NCI-H1694 treated with DMSO at 0.1 percent for 48 hours (cell line): ENCODE measurements around the gene METTL15.
"Not testable (repeated sequence)": the region's sequence is repeated elsewhere in the genome, so short reads cannot be mapped to it uniquely, and the experiment has no call there.

Experiments
- DNase-seq: peaks from one replicate; lab custom pipeline; 2025; lab: John Stamatoyannopoulos, UW

The METTL15 gene, protein sequence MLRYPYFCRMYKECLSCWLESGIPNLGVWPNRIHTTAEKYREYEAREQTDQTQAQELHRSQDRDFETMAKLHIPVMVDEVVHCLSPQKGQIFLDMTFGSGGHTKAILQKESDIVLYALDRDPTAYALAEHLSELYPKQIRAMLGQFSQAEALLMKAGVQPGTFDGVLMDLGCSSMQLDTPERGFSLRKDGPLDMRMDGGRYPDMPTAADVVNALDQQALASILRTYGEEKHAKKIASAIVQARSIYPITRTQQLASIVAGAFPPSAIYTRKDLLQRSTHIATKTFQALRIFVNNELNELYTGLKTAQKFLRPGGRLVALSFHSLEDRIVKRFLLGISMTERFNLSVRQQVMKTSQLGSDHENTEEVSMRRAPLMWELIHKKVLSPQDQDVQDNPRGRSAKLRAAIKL

DNA sequence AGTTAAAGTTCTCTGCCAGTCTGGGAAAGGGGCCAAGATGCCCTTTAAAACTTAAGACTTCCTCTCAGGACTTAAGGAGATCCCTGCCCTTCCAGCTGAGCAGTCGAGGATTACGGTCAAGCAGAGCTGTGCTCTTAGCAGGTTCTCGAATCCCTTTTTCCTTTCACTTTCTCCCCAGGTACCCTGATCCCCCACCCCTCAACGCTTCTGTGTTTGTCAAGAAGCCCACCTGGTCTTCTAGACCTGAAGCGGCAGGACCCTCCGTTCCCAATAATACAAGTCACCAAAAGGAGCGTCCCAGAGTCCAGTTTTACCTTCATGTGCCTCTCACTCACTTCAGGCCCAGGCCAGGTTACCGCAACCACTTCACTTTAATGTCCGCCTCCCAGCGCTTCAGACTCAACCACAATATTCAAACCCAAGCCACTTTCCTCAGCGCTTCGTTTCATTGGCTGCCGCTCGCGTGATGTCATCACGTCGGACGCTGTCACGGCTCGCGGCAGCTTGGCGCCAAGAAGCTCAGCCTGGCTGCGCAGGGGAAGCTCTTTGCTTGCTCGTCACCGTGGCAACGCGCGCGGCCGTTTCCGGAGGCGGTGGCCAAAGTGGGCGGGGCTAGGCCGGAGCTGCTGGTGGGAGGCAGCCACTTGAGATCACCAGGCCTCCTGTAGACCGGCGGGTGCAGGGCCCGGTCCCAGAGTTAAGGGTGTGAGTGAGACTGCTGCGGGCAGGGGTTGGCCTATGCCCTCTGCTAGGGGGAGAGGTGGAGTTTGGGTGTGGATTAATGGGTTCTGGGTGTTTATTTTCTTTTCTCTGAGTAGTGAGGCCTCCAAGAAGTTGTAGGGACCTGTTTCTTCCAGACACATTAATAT lies at the start of gene METTL15, which contains the start of gene KIF18A:
Gene METTL15 (plus strand): TSS at position 639 of the 869 bp plus-strand sequence. CDS start 4,947 bp downstream, outside the sequence.
Gene KIF18A (minus strand): TSS at position 407 of the 869 bp plus-strand sequence. CDS start 10,209 bp downstream, outside the sequence.
- peak; percentile 62 for DNase-seq

DNA sequence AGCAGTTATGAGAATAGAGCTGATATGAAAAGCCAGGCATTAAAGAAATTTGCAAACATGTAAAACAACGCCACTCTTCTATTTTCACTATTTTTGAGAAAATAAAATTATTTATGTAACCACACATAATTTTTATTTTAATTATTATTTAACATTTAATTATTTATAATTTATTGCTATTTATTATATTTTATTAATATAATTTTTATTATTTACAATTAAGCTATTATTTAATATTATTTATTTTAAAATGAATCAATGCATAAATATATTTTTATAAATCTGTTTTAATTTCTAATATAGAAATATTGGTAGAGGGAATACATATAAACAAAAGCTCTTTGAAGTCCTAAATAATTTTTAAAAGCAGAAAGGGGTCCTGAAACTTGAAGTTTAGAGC lies 36.9 kb upstream of the METTL15 start:
- no peak for DNase-seq

DNA sequence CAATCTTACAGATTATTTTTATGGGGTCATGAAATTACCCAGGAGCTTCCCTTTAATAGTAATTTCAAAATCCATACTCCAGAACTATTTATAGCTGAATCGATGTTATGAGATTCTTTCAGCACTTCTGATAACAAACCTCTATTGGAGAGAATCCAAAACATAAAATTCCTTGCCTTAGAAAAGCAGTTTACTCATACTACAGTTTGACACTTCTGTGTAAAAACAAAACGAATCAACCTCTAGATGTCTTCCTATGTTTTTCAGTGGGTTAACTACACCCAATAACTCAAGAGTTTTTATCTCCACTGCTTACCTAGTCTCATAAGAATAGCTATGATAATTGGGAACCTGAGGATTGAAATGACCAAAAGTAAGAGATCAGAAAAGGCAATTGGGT lies 35.9 kb upstream of the METTL15 start:
- DNase-seq: no peak

DNA sequence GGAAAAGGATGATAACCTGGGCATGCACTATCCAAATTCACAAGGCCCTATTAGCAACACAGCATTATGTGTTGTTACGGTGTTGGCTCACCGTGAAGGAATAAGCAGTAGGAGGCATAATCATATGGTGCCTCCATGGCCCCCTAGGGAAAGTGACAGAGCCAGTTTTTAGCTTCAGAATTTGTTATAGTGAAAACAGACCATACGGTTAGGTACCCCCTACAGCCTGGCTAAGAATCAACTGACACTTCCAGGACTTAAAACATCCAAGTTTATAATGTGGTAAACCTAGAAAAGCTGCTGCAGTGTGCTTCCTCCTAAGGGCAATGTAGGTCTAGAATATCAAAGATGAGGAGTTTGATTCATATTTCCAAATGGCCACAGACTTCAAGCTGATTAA lies 30.7 kb upstream of the METTL15 start:
- DNase-seq: no peak

DNA sequence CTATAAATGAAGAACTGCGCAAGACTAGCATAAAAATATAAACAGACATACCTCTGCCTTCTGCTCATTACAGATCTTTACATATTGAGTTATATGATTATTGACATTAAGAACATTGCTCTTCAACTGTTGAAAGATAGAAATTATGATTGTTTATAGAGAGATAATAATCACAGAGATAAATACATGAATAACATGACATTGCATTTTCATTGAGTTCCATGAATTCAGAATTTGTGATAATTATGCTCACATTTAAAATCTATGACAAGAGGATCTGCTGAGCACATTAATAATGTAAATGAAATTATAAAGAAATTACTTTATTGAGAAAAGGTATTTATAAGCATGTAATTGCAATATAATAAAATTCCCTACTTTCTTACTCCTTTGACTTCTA lies 25.1 kb upstream of the METTL15 start:
- DNase-seq: no peak

DNA sequence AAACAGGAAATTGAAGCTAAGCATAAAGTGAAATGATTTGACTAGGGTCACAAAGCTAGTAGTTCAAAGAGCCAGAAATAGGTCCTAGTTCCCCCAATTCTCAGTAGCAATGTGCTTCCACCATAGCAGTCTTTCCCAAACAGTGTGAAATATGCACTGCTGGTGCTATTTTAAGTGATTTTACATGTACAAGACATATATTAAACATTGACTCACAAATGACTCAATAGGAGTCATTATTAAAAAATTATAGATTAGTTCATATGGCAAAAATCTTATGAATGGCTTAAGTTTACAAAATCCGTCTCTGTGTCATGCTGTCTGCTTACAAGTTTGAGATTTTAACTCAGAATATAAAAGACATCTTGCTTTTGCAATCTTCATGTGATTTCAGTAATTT lies 21.6 kb upstream of the METTL15 start:
- DNase-seq: no peak

DNA sequence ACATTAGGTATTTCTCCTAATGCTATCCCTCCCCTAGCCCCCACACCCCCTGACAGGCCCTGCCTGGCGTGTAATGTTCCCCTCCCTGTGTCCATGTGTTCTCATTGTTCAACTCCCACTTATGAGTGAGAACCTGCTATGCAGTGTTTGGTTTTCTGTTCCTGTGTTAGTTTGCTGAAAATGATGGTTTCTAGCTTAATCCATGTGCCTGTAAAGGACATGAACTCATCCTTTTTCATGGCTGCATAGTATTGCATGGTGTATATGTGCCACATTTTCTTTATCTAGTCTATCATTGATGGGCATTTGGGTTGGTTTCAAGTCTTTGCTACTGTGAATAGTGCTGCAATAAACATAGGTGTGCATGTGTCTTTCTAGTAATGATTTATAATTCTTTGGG lies 21.0 kb upstream of the METTL15 start:
- not testable (repeated sequence) for DNase-seq

DNA sequence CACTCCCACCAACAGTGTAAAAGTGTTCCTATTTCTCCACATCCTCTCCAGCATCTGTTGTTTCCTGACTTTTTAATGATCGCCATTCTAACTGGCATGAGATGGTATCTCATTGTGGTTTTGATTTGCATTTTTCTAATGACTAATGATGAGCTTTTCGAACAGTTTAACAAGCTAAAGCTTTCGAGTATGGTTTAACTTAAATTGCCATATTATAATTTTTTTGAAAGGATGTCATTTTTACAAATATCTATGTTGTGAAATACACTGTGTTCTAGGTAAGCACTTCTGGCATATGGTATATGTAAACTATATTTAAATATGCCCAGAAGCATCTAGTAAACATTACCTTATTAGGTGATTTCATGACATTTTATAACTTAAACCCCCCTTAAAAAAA lies 20.5 kb upstream of the METTL15 start:
- DNase-seq: not testable (repeated sequence)

DNA sequence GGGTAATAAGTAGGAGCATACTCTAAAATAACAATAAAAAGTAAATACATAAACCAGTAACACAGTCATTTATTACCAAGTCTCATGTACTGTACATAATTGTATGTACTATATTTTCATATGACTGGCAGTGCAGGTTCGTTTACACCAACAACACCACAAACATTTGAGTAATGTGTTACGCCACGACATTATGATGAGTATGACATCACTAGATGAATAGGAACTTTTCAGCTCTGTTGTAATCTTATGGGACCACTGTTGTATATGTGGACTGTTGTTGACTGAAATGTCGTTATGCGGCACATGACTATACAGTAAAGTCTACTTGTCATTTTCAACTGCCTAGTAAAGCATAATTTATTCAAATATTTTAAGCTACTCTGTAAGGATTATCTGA lies 18.8 kb upstream of the METTL15 start:
- no peak for DNase-seq

DNA sequence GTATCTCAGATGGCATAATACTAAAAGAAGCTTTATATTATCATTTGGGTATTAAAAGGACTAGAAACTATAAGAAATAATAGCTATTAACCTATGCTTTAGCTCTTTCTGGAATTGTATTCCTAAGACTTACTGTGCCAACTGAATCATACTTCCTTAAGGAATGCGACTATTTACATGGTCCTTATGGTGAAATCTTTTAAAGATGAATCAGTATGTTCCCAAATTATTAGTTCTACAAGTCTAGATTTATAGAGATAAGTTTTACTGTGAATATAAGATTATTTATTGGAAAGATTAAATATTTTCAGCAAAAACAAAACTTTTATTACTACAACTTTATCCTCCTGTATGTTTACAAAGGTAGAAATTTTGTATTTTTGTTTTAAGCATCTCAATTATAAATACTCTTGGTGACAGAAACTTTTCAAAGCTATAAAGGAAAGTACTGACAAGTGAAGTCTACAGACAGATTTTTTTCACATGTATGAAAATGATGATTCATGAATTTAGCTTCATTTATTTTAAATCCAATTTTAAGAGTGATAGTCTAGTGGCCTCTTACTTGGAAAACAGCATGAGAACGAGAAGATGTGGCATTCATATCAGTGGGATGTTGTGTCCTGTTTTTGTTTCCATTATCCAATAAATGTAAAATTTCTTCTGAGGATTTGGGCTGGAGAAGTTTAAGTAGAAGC lies 18.0 kb upstream of the METTL15 start:
- DNase-seq: no peak

DNA sequence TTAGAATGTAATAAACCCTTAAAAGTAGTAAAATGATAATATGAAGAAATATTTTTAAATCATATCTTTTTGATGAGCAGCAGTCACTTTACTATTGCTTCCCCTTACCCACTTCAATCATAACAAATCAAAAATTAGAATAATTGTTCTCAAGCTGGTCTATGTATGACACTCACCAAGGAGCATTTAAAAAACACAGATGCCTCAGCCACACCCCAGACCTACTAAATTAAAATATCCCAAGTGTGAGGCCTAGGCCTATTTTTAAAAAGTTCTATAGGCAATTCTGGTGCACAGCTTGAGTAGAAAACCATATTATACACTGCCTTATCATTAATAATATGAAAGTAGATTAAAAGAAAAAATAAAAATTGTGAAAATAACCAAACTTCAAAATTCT lies 15.4 kb upstream of the METTL15 start:
- DNase-seq: no peak

DNA sequence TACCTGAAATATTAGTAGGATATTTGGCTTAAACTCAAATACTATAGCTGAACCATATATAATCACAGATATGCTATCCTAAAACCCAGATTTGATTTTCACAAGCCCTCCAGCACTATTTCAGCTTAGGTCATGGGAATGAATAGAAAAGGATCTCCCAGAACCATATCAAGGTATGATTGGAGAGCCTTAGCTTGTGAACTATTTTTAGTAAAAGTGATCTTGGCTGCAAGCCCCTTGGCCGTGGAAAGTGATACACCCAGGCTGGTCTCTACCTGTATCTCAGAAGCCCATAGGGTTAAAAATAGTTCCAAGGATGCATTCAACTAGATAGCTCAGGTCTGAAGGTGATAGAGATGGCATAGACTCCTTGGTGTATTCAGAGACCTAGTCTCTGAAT lies 9.9 kb upstream of the METTL15 start:
- DNase-seq: no peak

DNA sequence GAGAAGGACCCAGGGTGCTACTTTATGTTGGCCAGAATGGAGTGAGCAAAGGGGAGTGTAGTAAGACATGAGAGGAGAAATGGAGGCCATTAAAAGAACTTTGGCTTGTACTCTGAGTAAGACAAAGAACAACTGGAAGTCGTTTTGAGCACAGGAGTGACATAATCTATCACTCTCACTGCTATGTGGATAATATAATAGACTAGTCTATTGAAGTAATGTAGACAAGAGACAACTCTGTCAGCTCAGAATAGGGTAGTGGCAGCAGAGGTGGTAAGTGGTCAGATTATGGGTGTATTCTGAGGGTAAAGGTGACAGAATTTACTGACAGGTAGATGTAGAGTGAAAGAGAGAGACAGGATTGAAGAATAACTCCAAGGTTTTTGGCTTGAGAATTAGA lies 8.5 kb upstream of the METTL15 start:
- DNase-seq: no peak

DNA sequence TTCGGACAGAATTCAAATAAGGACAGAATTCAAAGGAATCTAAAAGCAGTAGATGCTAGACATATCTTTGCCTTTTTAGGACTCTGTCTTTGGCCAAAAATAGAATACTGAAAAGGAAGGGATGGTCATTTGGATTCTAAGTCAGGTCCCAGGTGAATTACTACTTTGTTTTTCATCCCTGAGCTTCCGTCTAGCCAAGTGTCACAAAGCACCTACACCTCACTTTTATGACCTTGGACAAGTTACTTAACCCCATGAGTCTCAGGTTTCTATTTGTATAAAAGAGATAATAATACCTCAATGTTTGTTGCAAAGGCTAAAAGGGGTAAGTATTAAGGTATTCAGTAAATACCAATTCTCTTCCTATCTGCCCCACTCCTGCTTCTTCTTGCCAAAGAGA lies 7.5 kb upstream of the METTL15 start:
- DNase-seq: no peak

DNA sequence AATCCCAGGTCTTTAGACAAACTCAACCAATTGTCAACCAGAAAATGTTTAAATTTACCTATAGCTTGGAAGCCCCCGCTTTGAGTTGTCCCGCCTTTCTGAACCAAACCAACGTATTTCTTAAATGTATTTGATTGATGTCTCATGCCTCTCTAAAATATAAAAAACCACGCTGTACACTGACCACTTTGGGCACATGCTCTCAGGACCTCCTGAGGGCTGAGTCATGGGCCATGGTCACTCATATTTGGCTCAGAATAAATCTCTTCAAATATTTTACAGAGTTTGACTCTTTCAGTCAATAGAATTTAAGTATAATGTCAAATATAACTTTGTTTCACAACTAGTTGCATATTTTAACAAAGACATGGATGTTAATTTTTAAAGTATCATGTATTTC lies 5.9 kb upstream of the METTL15 start:
- not testable (repeated sequence) for DNase-seq

DNA sequence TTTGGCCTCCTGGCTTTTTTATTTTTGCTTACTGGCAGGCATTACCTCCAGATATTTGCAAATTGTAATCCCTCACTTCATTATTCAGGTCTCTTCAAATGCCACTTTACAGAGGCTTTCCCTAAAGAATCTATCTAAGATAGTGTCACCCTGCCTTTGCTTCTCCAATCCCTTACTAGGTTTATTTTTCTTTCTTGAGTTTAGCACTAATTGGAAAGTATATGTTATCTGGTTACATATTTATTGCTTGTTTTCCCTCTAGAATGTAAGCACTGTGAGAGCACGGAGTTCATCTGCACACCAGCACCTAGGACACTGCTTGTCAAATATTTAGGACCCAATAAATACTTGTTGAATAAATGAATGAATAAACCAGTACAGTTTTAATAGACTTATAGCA lies 3.8 kb upstream of the METTL15 start:
- no peak for DNase-seq

DNA sequence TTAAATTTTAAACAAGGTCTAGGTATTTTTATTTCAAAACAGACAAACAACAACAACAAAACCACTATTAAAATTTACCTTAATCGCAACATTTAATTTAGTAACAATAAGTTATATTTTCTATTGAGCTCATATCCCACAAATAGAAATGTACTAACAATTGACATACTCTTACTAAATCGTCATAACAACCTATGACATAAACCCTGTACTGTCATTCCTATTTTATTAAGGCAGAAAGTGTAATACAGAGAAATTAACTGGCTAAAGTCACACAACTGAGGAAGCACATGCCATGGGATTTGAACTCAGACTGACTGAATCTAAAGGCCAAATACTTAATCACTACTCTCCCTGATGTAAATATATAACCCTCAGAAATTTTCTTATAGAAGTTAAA lies 3.2 kb upstream of the METTL15 start:
- no peak for DNase-seq

DNA sequence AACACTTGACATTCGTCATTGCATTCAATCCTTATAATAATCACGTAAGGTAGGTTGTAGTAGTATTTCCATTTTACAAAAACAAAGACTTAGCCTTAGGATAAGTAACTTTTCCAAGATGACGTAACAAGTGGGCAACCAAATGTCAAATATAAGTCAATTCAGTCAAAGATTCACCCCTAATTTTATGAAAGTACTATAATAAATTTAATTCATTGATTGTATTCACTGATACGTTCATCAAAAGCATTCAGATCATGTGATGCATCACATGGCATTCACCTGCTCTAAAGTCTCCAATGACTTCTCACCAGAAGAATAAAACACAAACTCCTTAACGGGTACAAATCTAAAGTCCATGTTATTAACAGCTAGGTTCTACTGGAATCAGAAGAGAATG lies 2.3 kb upstream of the METTL15 start:
- DNase-seq: no peak

DNA sequence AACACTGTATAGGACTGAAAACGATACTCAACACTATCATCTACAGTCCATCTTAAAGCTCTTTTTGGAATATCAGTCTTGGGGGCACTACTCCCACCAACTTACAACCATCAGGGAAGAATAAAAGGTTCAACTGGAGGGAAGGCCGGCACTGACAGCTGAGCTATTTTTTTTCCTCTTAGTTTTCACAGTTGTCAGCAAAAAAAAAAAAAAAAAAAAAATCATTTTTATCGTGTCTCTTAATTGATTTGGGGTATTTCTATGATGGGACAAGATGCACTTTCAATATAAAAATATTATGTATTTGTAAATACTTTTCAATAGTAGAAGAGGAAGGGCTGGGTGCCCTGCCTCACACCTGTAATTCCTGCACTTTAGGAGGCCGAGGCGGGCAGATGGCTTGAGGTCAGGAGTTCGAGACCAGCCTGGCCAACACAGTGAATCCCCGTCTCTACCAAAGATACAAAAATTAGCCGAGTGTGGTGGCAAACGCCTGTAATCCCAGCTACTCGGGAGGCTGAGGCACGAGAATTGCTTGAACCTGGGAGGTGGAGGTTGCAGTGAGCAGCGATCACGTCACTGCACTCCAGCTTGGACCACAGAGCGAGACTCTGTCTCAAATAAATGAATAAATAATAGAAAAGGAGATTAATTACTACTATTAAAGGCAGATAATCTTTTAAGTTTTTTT lies 1.7 kb upstream of the METTL15 start:
- DNase-seq: no peak

DNA sequence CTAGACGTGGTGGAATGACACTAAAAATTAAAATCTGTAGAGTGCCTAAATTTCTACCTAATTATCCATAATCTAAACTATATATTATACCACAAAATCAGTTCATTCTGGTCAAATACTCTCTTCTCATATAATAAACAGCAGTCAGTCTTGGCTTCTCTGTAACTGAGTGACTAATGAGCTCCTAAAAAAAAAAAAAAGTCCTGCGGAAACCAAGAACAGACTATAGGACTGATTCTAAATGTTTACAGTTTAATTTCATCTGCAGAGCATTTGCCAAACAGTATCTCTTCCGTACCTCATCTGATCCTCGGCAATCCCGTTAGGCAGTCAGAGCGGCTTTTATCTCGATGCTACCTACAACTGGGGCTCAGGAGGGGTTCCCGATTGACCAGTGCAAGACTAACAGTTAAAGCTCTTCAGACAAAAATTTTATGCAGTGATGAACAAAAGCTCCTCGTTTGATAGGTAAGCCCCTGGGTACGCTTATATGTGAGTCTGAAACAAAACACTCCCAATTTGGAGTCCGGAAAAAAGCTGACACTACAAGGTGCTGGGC lies 918 bp upstream of the METTL15 start:
- DNase-seq: no peak

DNA sequence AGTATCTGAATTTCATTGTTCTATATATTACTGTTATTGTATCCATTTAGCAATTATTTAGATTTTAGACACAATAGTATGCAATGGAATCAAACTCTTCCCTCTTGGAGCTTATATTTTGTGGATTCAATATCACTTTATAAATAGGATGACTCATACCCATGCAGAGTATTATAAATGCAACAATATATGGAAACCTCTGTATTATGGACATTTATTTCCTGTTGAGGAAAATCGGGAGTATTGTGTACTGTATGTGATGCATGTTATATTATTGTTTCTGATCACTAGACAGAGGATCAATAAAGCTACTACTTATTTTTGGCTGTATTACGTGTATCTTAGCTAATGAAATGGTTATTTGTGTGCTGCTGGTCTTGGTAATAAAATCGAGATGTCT lies 770 bp downstream of the METTL15 start:
- DNase-seq: no peak
